ENCODE data around the gene ROR1.

- no peak for TF ChIP-seq CTCF (IDR thresholded peaks at IDR 0.05; ENCODE audit: low read depth, low read length)
- TF ChIP-seq MAX (IDR thresholded peaks at IDR 0.05; ENCODE audit: low read depth, low read length) = no peak
- TF ChIP-seq MYC (IDR thresholded peaks at IDR 0.05; ENCODE audit: low read depth, low read length) = no peak
Measured at GRCh38 chr1:64065571-64065970, 291.8 kb downstream of the ROR1 start.
